PFSK-1 (cell line): ENCODE results near the gene GAREM1.

ENCODE experiments used
- POLR2AphosphoS5 ChIP-seq: IDR thresholded peaks from 2 replicates; pipeline ENCODE4 v1.6.1; 2012; ENCODE audit warnings: low read depth, mild to moderate bottlenecking, control low read depth, low read length, moderate library complexity
- REST ChIP-seq, 2 experiments: IDR thresholded peaks; 2 replicates each; pipeline versions ENCODE4 v1.6.1 to v1.8.0; 2011 to 2012; ENCODE audit warnings: low read depth in 2 of 2, low read length in 2 of 2, control low read depth in 1 of 2, inconsistent platforms in 1 of 2, mild to moderate bottlenecking in 1 of 2, moderate library complexity in 1 of 2; ENCODE audit not compliant: insufficient read depth in 1 of 2
- SIN3A ChIP-seq: IDR thresholded peaks from 2 replicates; pipeline ENCODE4 v1.6.1; 2012; ENCODE audit warnings: mild to moderate bottlenecking, low read length, moderate library complexity, borderline replicate concordance; ENCODE audit not compliant: insufficient read depth
- TAF1 ChIP-seq: IDR thresholded peaks from 2 replicates; pipeline ENCODE4 v1.6.1; 2012; ENCODE audit warnings: low read length, control low read depth, borderline replicate concordance; ENCODE audit not compliant: insufficient read depth

- TF ChIP-seq POLR2AphosphoS5 = no peak
- no peak for TF ChIP-seq REST (IDR thresholded peaks at IDR 0.05; ENCODE audit: insufficient read depth in 1 of 2, low read depth in 2 of 2, low read length in 2 of 2)
- TF ChIP-seq SIN3A = no peak
- no peak for TF ChIP-seq TAF1
Measured at GRCh38 chr18:32251466-32251865, 219.2 kb downstream of the GAREM1 start.
